Pancreas (tissue), 10 donors: ENCODE results near the gene TRAFD1. TPM values are rescaled to one million over a fixed set of nuclear protein-coding genes. Genes with fewer than 3 reads are reported as not detected.

Experiments
- ATAC-seq, 4 donors: fragments of 200-7000 bp; cut with Tn5 transposase; one replicate each; pipeline versions ENCODE4 v1.8.0 to v1.9.1; 2020; ENCODE audit warnings: mild to moderate bottlenecking in 4 of 4, moderate library complexity in 4 of 4
- DNase-seq, 6 donors: peaks; one replicate each; pipeline ENCODE4 v3.0.0-alpha.2; 2020
- FAIRE-seq: peaks from 2 replicates; lab custom pipeline; 2012; peaks lifted over from hg19 to GRCh38; lab: Jason Lieb, UNC
- H3K27ac ChIP-seq, 4 donors: fragments of 200-600 bp; sonication (generic); 1 replicate in 3 of 4; 2 replicates in 1 of 4; pipeline versions ENCODE4 v1.5.0 to v1.8.0; 2020
- H3K27me3 ChIP-seq, 4 donors: fragments of 200-600 bp; one replicate each; pipeline ENCODE4 v1.8.0; 2021
- H3K36me3 ChIP-seq, 3 donors: fragments of 200-600 bp; sonication (generic) in 1 of 3; one replicate each; pipeline versions ENCODE4 v1.5.0 to v1.8.0; 2020 to 2021
- H3K4me1 ChIP-seq, 3 donors: fragments of 200-600 bp; one replicate each; pipeline ENCODE4 v1.8.0; 2021
- H3K4me3 ChIP-seq, 4 donors: fragments of 200-600 bp; sonication (generic) in 2 of 4; one replicate each; pipeline versions ENCODE4 v1.5.0 to v1.8.0; 2020 to 2021
- H3K9me3 ChIP-seq, 4 donors: fragments of 200-600 bp; one replicate each; pipeline ENCODE4 v1.8.0; 2021
- CTCF ChIP-seq, 4 donors: fragments of 200-600 bp; sonication (generic) in 3 of 4; IDR thresholded peaks; one replicate each; pipeline versions ENCODE4 v1.5.0 to v1.8.0; 2021; ENCODE audit warnings: antibody characterized with exemption in 4 of 4
- WGBS, 2 donors: extraction: QIAGEN DNeasy Blood & Tissue Kit; methylation state at CpG; one replicate each; pipeline ENCODE4 v1.1.7; 2013; 5-methylcytosine and 5-hydroxymethylcytosine counted together
- intact Hi-C, 3 donors: fragments of 100-400 bp; cut with DNase I; formaldehyde crosslinking; loops; one replicate each; pipeline versions ENCODE4 v1.11.1 to v1.14.2; 2022
- polyA plus RNA-seq, 2 donors: library from polyadenylated mRNA; stranded (reverse); fragments of 200-250 nt; gene quantifications; one replicate each; pipeline ENCODE4 v1.2.3, GENCODE V29; 2013
- total RNA-seq, 6 donors: library from RNA; stranded (reverse); fragmentation: NEBNext Ultra II Directional in 4 of 6; extraction: Animal tissue kit (Norgen Biotek cat#: 25700) in 4 of 6; gene quantifications; one replicate each; pipeline versions ENCODE4 v1.2.1 to v1.2.4, GENCODE V29; 2021 to 2023
- donor health status: healthy with polysubstance abuse.
- donor health status: DM: no; HTN: no; CAD: no; lungs with moderate emphysema.
- donor health status: DM: no; HTN: no; CAD: no.
- donor health status: control.
- donor health status: control.
- donor health status: Bipolar disorder and iron deficiency.
- donor health status: DM: yes; HTN: yes; CAD: no.
- donor health status: DM: no; HTN: no; CAD: no.
- donor health status: DM: no; HTN: no; CAD: no.
- donor health status: DM: yes; HTN: yes; CAD: no.

TRAFD1 gene
- total RNA-seq (10 to 100 TPM in 2 of 6 donors, 1 to 10 TPM in 4; 5.9 to 18.2 (median 8.5) TPM), polyA plus RNA-seq (10 to 100 TPM in 1 of 2 donors, 1 to 10 TPM in 1; 6.4 to 10.2 TPM)

GRCh38 chr12:112125250-112125999 lies at the start of gene TRAFD1:
Gene TRAFD1, plus strand, starts transcription at chr12:112125560. Its CDS starts 4,963 bp downstream, at chr12:112130523.
- FAIRE-seq (no peak), ATAC-seq (peak; percentile 97 to 98 (median 98)), DNase-seq (peak; percentile 95 to 99 (median 98))
- no peaks in the 10 kb centered on the region for H3K36me3 ChIP-seq
- no peak for TF ChIP-seq CTCF (IDR thresholded peaks at IDR 0.05)
- peak within 1 kb of the TSS; percentile 6 to 89 (median 64) for H3K27ac ChIP-seq
- H3K4me1 ChIP-seq = peaks cover 0 to 33% (median 10%) of the 10 kb centered on the region in 3 donors
- no peaks in the 10 kb centered on the region for H3K9me3 ChIP-seq
- peak within 1 kb of the TSS; percentile 59 to 98 (median 91) for H3K4me3 ChIP-seq
- no peaks in the 10 kb centered on the region for H3K27me3 ChIP-seq
- WGBS, 2 donors = 0 to 1% methylated on average over 59 to 63 of the region's 63 CpGs
- intact Hi-C loops = no loop called here

- no peak overlapping the region for H3K27ac ChIP-seq
- FAIRE-seq = no peak
- no peak for TF ChIP-seq CTCF (IDR thresholded peaks at IDR 0.05)
- intact Hi-C loops = no loop called here
- ATAC-seq = no peak
- peaks cover 0 to 7% (median 6%) of the 10 kb centered on the region in 3 donors for H3K4me1 ChIP-seq
- H3K4me3 ChIP-seq = no peak overlapping the region
- no peaks in the 10 kb centered on the region for H3K27me3 ChIP-seq
- H3K36me3 ChIP-seq = peaks cover 0 to 35% (median 13%) of the 10 kb centered on the region in 3 donors
- 95 to 96% methylated on average over 2 of the region's 2 CpGs for WGBS, 2 donors
- no peaks in the 10 kb centered on the region for H3K9me3 ChIP-seq
- DNase-seq = no peak
Measured at GRCh38 chr12:112087055-112087850, 38.1 kb upstream of the TRAFD1 start.

GRCh38 chr12:112087851-112088250 lies 37.5 kb upstream of the TRAFD1 start:
- no peak for TF ChIP-seq CTCF (IDR thresholded peaks at IDR 0.05)
- Histone ChIP-seq H3K27ac (no peak overlapping the region), H3K27me3 (no peaks in the 10 kb centered on the region), H3K4me1 (peaks cover 0 to 7% (median 6%) of the 10 kb centered on the region in 3 donors), H3K9me3 (no peaks in the 10 kb centered on the region), H3K36me3 (peaks cover 0 to 35% (median 13%) of the 10 kb centered on the region in 3 donors), H3K4me3 (no peak overlapping the region)
- DNase-seq (no peak), FAIRE-seq (no peak), ATAC-seq (no peak)
- 95 to 97% methylated on average over 1 of the region's 1 CpG for WGBS, 2 donors
- intact Hi-C loops = no loop called here

- H3K27ac ChIP-seq = no peak overlapping the region
- no peaks in the 10 kb centered on the region for H3K9me3 ChIP-seq
- no peak for TF ChIP-seq CTCF (IDR thresholded peaks at IDR 0.05)
- ATAC-seq (no peak), FAIRE-seq (no peak), DNase-seq (no peak)
- peaks cover 0 to 2% (median 0%) of the 10 kb centered on the region in 3 donors for H3K4me1 ChIP-seq
- 92 to 93% methylated on average over 3 of the region's 3 CpGs for WGBS, 2 donors
- intact Hi-C loops = no loop called here
- H3K36me3 ChIP-seq = peaks cover 0 to 28% (median 13%) of the 10 kb centered on the region in 3 donors
- no peak overlapping the region for H3K4me3 ChIP-seq
- H3K27me3 ChIP-seq = no peaks in the 10 kb centered on the region
Measured at GRCh38 chr12:112091563-112091962, 33.8 kb upstream of the TRAFD1 start.
